Chondrocyte (in vitro differentiated cells): ENCODE data around the gene MAP3K13. TPM values are rescaled to one million over a fixed set of nuclear protein-coding genes. Genes with fewer than 3 reads are reported as not detected.
"Not testable (repeated sequence)": the region's sequence is repeated elsewhere in the genome, so short reads cannot be mapped to it uniquely, and the experiment has no call there.

ENCODE experiments used
- DNase-seq: peaks from one replicate; pipeline ENCODE4 v3.0.0; 2021; ENCODE audit warnings: mixed read lengths, low spot score
- H3K27ac Mint-ChIP-seq: one replicate; pipeline ENCODE4 v1.8.0; 2021; ENCODE audit warnings: mild to moderate bottlenecking, moderate library complexity, mixed read lengths; ENCODE audit not compliant: unreplicated experiment
- H3K27me3 Mint-ChIP-seq: 2 replicates; pipeline ENCODE4 v1.8.0; 2021; ENCODE audit warnings: low read depth, mixed read lengths
- H3K36me3 Mint-ChIP-seq: 2 replicates; pipeline ENCODE4 v1.8.0; 2021; ENCODE audit warnings: low read depth, mixed read lengths
- H3K4me1 Mint-ChIP-seq: 2 replicates; pipeline ENCODE4 v1.8.0; 2021; ENCODE audit warnings: low read depth, mild to moderate bottlenecking, mixed read lengths
- H3K4me3 Mint-ChIP-seq: one replicate; pipeline ENCODE4 v1.8.0; 2021; ENCODE audit warnings: mild to moderate bottlenecking, moderate library complexity, mixed read lengths; ENCODE audit not compliant: unreplicated experiment
- H3K9me3 Mint-ChIP-seq: 2 replicates; pipeline ENCODE4 v1.8.0; 2021; ENCODE audit warnings: low read depth, mixed read lengths
- total RNA-seq: library from RNA; stranded (reverse); gene quantifications from 3 replicates; pipeline ENCODE4 v1.2.1, GENCODE V29; 2021
- TF ChIP-seq, protein P1 (sequence below): fragments of 200-600 bp; sonication (generic); IDR thresholded peaks from 2 replicates; pipeline ENCODE4 v1.5.0; 2021; ENCODE audit warnings: antibody characterized with exemption, mild to moderate bottlenecking, moderate library complexity

MAP3K13 gene
- total RNA-seq, 1 donor from 2014 or later = 18.2 TPM

GRCh38 chr3:185470323-185470722 is 107.4 kb downstream of the MAP3K13 start:
- TF ChIP-seq, protein P1, sequence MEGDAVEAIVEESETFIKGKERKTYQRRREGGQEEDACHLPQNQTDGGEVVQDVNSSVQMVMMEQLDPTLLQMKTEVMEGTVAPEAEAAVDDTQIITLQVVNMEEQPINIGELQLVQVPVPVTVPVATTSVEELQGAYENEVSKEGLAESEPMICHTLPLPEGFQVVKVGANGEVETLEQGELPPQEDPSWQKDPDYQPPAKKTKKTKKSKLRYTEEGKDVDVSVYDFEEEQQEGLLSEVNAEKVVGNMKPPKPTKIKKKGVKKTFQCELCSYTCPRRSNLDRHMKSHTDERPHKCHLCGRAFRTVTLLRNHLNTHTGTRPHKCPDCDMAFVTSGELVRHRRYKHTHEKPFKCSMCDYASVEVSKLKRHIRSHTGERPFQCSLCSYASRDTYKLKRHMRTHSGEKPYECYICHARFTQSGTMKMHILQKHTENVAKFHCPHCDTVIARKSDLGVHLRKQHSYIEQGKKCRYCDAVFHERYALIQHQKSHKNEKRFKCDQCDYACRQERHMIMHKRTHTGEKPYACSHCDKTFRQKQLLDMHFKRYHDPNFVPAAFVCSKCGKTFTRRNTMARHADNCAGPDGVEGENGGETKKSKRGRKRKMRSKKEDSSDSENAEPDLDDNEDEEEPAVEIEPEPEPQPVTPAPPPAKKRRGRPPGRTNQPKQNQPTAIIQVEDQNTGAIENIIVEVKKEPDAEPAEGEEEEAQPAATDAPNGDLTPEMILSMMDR = no peak
- DNase-seq = no peak
- H3K27me3 Mint-ChIP-seq = no peaks in the 10 kb centered on the region
- H3K36me3 Mint-ChIP-seq = peaks cover 33% of the 10 kb centered on the region
- H3K27ac Mint-ChIP-seq = no peak overlapping the region
- H3K4me1 Mint-ChIP-seq = no peaks in the 10 kb centered on the region
- H3K9me3 Mint-ChIP-seq = no peaks in the 10 kb centered on the region
- H3K4me3 Mint-ChIP-seq = no peak overlapping the region

DNA sequence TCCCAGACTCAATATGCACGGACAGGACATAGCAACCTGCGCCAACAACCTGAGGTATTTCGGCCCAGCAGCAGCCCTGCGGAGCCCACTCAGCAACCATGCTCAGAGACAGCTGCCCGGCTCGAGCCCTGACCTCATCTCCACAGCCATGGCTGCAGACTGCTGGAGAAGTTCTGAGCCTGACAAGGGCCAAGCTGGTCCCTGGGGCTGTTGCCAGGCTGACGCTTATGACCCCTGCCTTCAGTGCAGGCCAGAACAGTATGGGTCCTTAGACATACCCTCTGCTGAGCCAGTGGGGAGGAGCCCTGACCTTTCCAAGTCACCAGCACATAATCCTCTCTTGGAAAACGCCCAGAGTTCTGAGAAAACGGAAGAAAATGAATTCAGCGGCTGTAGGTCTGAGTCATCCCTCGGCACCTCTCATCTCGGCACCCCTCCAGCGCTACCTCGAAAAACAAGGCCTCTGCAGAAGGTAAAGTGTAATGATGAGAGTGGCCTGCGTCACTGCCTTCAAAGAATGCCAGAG is 110.4 kb downstream of the MAP3K13 start:
- Mint-ChIP-seq H3K27me3 (no peaks in the 10 kb centered on the region), H3K4me1 (no peaks in the 10 kb centered on the region), H3K36me3 (peaks cover 25% of the 10 kb centered on the region)

GRCh38 chr3:185474922-185475321 is 112.0 kb downstream of the MAP3K13 start:
- DNase-seq, H3K27ac Mint-ChIP-seq, H3K9me3 Mint-ChIP-seq, H3K27me3 Mint-ChIP-seq, H3K4me3 Mint-ChIP-seq, H3K4me1 Mint-ChIP-seq: not testable (repeated sequence)
- H3K36me3 Mint-ChIP-seq = peaks cover 18% of the 10 kb centered on the region

More for the DNA sequence above, 110.4 kb downstream of the MAP3K13 start:
- no peak for DNase-seq
- Mint-ChIP-seq H3K9me3 (no peaks in the 10 kb centered on the region), H3K4me3 (no peak overlapping the region), H3K27ac (no peak overlapping the region)
- TF ChIP-seq, protein P1 = no peak

DNA sequence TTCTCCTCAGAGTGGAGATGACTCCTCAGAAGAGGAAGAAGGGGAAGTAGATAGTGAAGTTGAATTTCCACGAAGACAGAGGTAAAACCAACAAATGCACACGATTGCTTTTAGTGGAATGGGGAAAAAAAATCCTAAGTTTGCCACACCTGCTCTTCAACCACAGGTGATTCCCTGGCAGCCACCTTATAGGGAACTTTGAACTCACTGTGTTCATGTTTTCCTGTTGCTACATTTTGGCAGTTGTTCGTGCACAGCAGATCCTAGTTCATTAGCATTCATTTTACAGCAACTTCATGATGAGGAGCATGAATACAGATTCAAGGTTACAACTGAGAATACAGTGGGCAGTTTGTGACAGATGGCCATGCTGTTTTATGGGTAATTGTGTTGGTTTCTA is 114.4 kb downstream of the MAP3K13 start:
- TF ChIP-seq, protein P1 = no peak
- DNase-seq = no peak
- H3K27ac Mint-ChIP-seq = no peak overlapping the region
- peaks cover 26% of the 10 kb centered on the region for H3K36me3 Mint-ChIP-seq
- H3K4me1 Mint-ChIP-seq = no peaks in the 10 kb centered on the region
- no peak overlapping the region for H3K4me3 Mint-ChIP-seq
- no peaks in the 10 kb centered on the region for H3K27me3 Mint-ChIP-seq
- H3K9me3 Mint-ChIP-seq = no peaks in the 10 kb centered on the region

DNA sequence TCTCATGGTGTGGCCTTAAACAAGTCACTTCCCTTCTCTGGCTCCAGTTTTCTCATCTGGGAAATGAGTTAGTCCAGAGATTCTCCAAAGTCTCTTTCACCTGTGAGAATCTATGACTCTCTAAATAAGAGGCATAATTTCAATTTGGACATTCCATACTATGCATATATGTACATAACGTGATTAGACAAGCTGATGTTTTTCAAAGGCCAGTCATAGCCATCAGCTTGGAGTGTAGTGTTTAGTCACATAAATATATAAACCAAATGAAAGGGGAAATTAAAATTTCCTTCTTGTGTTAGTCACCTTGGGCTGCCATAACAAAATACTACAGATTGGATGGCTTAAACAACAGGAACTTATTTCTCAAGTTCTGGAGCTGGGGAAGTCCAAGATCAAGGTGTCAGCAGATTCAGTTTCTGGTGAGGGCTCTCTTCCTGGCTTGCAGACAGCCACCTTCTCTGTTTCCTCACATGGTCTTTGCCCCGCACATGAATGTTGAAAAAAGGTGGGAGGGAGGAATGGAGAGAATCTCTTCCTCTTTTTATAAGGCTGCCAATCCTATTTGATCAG is 116.5 kb downstream of the MAP3K13 start:
- H3K36me3 Mint-ChIP-seq = peaks cover 30% of the 10 kb centered on the region
- no peaks in the 10 kb centered on the region for H3K9me3 Mint-ChIP-seq
- TF ChIP-seq, protein P1 = no peak
- H3K27me3 Mint-ChIP-seq = no peaks in the 10 kb centered on the region
- no peak overlapping the region for H3K27ac Mint-ChIP-seq
- H3K4me1 Mint-ChIP-seq = no peaks in the 10 kb centered on the region
- no peak for DNase-seq
- no peak overlapping the region for H3K4me3 Mint-ChIP-seq

DNA sequence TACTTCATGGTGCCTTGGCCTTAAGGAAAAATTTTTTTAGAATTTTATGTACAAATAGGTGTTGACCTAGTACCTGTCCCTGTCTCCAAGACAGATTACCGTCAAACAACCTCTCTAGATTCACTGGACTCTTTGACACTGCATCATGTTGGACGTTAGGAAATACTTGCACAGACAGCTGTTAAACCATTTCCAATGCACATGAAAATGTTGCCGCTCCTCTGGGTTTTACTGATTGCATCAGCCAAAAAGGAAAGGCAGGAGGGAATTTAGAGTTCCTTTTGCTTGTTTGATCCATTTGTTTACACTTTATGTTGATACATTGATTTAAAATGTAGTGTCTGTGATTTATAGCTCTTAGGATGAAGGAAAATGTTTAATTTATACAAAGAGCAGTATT is 121.4 kb downstream of the MAP3K13 start:
- H3K27ac Mint-ChIP-seq = no peak overlapping the region
- no peaks in the 10 kb centered on the region for H3K27me3 Mint-ChIP-seq
- TF ChIP-seq, protein P1 = no peak
- DNase-seq = no peak
- no peak overlapping the region for H3K4me3 Mint-ChIP-seq
- H3K4me1 Mint-ChIP-seq = no peaks in the 10 kb centered on the region
- H3K9me3 Mint-ChIP-seq = no peaks in the 10 kb centered on the region
- H3K36me3 Mint-ChIP-seq = peaks cover 22% of the 10 kb centered on the region
